DOHH2 (cell line): ENCODE data around the gene PPP1R36.

Experiments used
- EZH2phosphoT487 ChIP-seq: fragments of 200-600 bp; sonication (generic); IDR thresholded peaks from 2 replicates; pipeline ENCODE4 v1.6.1; 2017; ENCODE audit warnings: borderline replicate concordance, mild to moderate bottlenecking, antibody characterized with exemption, low read length, moderate library complexity, mixed read lengths
- TF ChIP-seq, protein P1 (sequence below): fragments of 200-600 bp; sonication (generic); IDR thresholded peaks from one replicate; pipeline ENCODE4 v1.5.1; 2014; ENCODE audit warnings: antibody characterized with exemption, mild to moderate bottlenecking, low read depth, low read length; ENCODE audit not compliant: poor library complexity, severe bottlenecking

DNA sequence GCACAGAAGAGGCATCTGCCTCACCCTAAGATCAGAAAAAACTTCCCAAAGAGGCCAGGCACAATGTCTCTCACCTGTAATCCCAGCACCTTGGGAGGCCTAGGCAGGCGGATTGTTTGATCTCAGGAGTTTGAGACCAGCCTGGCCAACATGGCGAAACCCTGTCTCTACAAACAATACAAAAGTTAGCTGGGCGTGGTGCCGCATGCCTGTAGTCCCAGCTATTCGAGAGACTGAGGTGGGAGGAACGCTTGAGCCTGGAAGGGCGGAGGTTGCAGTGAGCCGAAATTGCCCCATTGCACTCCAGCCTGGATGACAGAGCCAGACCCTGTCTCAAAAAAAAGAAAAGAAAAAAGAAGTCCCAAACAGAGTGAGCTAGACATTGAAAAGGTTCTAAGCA lies 40.7 kb upstream of the PPP1R36 start:
- TF ChIP-seq, protein P1, sequence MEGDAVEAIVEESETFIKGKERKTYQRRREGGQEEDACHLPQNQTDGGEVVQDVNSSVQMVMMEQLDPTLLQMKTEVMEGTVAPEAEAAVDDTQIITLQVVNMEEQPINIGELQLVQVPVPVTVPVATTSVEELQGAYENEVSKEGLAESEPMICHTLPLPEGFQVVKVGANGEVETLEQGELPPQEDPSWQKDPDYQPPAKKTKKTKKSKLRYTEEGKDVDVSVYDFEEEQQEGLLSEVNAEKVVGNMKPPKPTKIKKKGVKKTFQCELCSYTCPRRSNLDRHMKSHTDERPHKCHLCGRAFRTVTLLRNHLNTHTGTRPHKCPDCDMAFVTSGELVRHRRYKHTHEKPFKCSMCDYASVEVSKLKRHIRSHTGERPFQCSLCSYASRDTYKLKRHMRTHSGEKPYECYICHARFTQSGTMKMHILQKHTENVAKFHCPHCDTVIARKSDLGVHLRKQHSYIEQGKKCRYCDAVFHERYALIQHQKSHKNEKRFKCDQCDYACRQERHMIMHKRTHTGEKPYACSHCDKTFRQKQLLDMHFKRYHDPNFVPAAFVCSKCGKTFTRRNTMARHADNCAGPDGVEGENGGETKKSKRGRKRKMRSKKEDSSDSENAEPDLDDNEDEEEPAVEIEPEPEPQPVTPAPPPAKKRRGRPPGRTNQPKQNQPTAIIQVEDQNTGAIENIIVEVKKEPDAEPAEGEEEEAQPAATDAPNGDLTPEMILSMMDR, result no peak
- TF ChIP-seq EZH2phosphoT487, result no peak
